GM23338 (cell line): ENCODE data around the gene NEK6.

Experiments
- CREB1 ChIP-seq: fragments of 250-450 bp; sonication (Bioruptor Pico); IDR thresholded peaks from 2 replicates; pipeline ENCODE4 v1.5.0; 2020; ENCODE audit warnings: low read depth, mild to moderate bottlenecking, moderate library complexity
- CTCF ChIP-seq, 2 experiments: fragments of 200-600 bp in 1 of 2; sonication (generic) in 1 of 2; conservative IDR thresholded peaks; 2 replicates each; pipeline versions ENCODE4 v1.5.1 to v1.6.1; 2016 to 2017; ENCODE audit warnings: antibody characterized with exemption in 2 of 2, low read depth in 2 of 2, mild to moderate bottlenecking in 2 of 2, moderate library complexity in 1 of 2
- ETS1 ChIP-seq: IDR thresholded peaks from 2 replicates; pipeline ENCODE4 v1.6.1; 2016; ENCODE audit warnings: antibody characterized with exemption
- EZH2 ChIP-seq: fragments of 200-600 bp; sonication (generic); IDR thresholded peaks from one replicate; pipeline ENCODE4 v1.8.0; 2017; ENCODE audit warnings: antibody characterized with exemption, mild to moderate bottlenecking, low read depth; ENCODE audit not compliant: unreplicated experiment
- EZH2phosphoT487 ChIP-seq: fragments of 200-600 bp; sonication (generic); IDR thresholded peaks from one replicate; pipeline ENCODE4 v1.8.1; 2018; ENCODE audit warnings: antibody characterized with exemption; ENCODE audit not compliant: unreplicated experiment
- JUNB ChIP-seq: IDR thresholded peaks from one replicate; pipeline ENCODE4 v1.6.1; 2016; ENCODE audit warnings: antibody characterized with exemption; ENCODE audit not compliant: unreplicated experiment
- NANOG ChIP-seq: IDR thresholded peaks from 2 replicates; pipeline ENCODE4 v1.6.1; 2016; ENCODE audit warnings: antibody characterized with exemption, borderline replicate concordance
- POLR2AphosphoS5 ChIP-seq: IDR thresholded peaks from 2 replicates; pipeline ENCODE4 v1.6.1; 2016; ENCODE audit warnings: antibody characterized with exemption, low read depth
- REST ChIP-seq: IDR thresholded peaks from one replicate; pipeline ENCODE4 v1.6.1; 2018; ENCODE audit warnings: antibody characterized with exemption; ENCODE audit not compliant: unreplicated experiment
- ZNF114 ChIP-seq: fragments of 250-450 bp; sonication (Bioruptor Pico); IDR thresholded peaks from 2 replicates; pipeline ENCODE4 v1.5.0; 2020; ENCODE audit warnings: mild to moderate bottlenecking, moderate library complexity
- ZNF462 ChIP-seq: fragments of 250-450 bp; sonication (Bioruptor Pico); IDR thresholded peaks from 2 replicates; pipeline ENCODE4 v1.5.0; 2020; ENCODE audit warnings: mild to moderate bottlenecking, moderate library complexity

- no peak for TF ChIP-seq CTCF (conservative IDR thresholded peaks at IDR 0.05; ENCODE audit: low read depth in 2 of 2)
- TF ChIP-seq EZH2phosphoT487, result no peak
- no peak for TF ChIP-seq REST
- no peak for TF ChIP-seq EZH2
- TF ChIP-seq POLR2AphosphoS5, result no peak
- no peak for TF ChIP-seq JUNB
- TF ChIP-seq CREB1 (CRISPR knock-in tag), result no peak
- TF ChIP-seq NANOG, result no peak
- TF ChIP-seq ETS1, result no peak
- TF ChIP-seq ZNF462 (CRISPR knock-in tag), result no peak
- TF ChIP-seq ZNF114 (CRISPR knock-in tag), result no peak
Measured at GRCh38 chr9:124346347-124347163, 88.8 kb downstream of the NEK6 start.
